HUES48 (cell line): ENCODE results near the gene KIF21A.
"Not testable (repeated sequence)": the region's sequence is repeated elsewhere in the genome, so short reads cannot be mapped to it uniquely, and the experiment has no call there.

Experiments used
- H3K27ac ChIP-seq: one replicate; pipeline ENCODE4 v1.7.0; 2013; ENCODE audit warnings: low read depth, low read length, inconsistent platforms
- H3K27me3 ChIP-seq: 2 replicates; pipeline ENCODE4 v1.6.1; 2013; ENCODE audit warnings: mild to moderate bottlenecking, low read length; ENCODE audit not compliant: control insufficient read depth, insufficient read depth
- H3K36me3 ChIP-seq: 2 replicates; pipeline ENCODE4 v1.6.1; 2013; ENCODE audit warnings: low read length; ENCODE audit not compliant: control insufficient read depth, insufficient read depth
- H3K4me1 ChIP-seq: 2 replicates; pipeline ENCODE4 v1.6.1; 2013; ENCODE audit warnings: mild to moderate bottlenecking, low read length; ENCODE audit not compliant: control insufficient read depth, insufficient read depth
- H3K4me3 ChIP-seq: 2 replicates; pipeline ENCODE4 v1.5.1; 2013; ENCODE audit warnings: mild to moderate bottlenecking, low read depth, low read length
- H3K9ac ChIP-seq: 2 replicates; pipeline ENCODE4 v1.6.1; 2013; ENCODE audit warnings: mild to moderate bottlenecking, low read depth, low read length, moderate library complexity
- H3K9me3 ChIP-seq: 2 replicates; pipeline ENCODE4 v1.6.1; 2013; ENCODE audit warnings: low read length; ENCODE audit not compliant: control insufficient read depth, insufficient read depth

The KIF21A gene, protein sequence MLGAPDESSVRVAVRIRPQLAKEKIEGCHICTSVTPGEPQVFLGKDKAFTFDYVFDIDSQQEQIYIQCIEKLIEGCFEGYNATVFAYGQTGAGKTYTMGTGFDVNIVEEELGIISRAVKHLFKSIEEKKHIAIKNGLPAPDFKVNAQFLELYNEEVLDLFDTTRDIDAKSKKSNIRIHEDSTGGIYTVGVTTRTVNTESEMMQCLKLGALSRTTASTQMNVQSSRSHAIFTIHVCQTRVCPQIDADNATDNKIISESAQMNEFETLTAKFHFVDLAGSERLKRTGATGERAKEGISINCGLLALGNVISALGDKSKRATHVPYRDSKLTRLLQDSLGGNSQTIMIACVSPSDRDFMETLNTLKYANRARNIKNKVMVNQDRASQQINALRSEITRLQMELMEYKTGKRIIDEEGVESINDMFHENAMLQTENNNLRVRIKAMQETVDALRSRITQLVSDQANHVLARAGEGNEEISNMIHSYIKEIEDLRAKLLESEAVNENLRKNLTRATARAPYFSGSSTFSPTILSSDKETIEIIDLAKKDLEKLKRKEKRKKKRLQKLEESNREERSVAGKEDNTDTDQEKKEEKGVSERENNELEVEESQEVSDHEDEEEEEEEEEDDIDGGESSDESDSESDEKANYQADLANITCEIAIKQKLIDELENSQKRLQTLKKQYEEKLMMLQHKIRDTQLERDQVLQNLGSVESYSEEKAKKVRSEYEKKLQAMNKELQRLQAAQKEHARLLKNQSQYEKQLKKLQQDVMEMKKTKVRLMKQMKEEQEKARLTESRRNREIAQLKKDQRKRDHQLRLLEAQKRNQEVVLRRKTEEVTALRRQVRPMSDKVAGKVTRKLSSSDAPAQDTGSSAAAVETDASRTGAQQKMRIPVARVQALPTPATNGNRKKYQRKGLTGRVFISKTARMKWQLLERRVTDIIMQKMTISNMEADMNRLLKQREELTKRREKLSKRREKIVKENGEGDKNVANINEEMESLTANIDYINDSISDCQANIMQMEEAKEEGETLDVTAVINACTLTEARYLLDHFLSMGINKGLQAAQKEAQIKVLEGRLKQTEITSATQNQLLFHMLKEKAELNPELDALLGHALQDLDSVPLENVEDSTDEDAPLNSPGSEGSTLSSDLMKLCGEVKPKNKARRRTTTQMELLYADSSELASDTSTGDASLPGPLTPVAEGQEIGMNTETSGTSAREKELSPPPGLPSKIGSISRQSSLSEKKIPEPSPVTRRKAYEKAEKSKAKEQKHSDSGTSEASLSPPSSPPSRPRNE (N-terminal part only)

GRCh38 chr12:39443081-39443928, at the start of gene KIF21A:
Gene KIF21A (minus strand): TSS chr12:39443120. CDS start chr12:39442970, 150 bp downstream.
- Histone ChIP-seq H3K9ac (peak within 1 kb of the TSS; percentile 66), H3K9me3 (no peaks in the 10 kb centered on the region), H3K4me1 (peaks cover 31% of the 10 kb centered on the region), H3K27ac (peak within 1 kb of the TSS; percentile 88), H3K4me3 (peak within 1 kb of the TSS; percentile 72), H3K36me3 (no peaks in the 10 kb centered on the region), H3K27me3 (peaks cover 5% of the 10 kb centered on the region)

- Histone ChIP-seq H3K4me3 (no peak overlapping the region), H3K9ac (no peak overlapping the region), H3K4me1 (no peaks in the 10 kb centered on the region), H3K27me3 (no peaks in the 10 kb centered on the region), H3K27ac (no peak overlapping the region), H3K9me3 (no peaks in the 10 kb centered on the region), H3K36me3 (no peaks in the 10 kb centered on the region)
Measured at GRCh38 chr12:39490500-39491282, 47.8 kb upstream of the KIF21A start.

DNA sequence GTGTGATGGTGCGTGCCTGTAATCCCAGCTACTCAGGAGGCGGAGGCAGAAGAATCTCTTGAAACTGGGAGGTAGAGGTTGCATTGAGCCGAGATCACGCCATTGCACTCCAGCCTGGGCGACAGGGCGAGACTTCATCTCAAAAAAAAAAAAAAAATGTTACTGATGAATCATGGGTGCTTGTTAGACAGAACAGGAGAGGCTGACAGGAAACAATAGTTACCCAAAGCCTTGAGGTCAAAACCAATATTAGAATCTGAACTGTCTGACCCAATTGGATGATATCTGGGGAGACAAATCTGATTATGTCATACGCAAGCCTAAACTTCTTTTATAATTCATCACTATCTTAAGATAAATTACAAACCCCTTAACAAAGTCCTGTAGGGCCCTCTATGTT, 40.7 kb upstream of the KIF21A start:
- Histone ChIP-seq H3K9me3 (no peaks in the 10 kb centered on the region), H3K36me3 (no peaks in the 10 kb centered on the region), H3K27me3 (no peaks in the 10 kb centered on the region)

DNA sequence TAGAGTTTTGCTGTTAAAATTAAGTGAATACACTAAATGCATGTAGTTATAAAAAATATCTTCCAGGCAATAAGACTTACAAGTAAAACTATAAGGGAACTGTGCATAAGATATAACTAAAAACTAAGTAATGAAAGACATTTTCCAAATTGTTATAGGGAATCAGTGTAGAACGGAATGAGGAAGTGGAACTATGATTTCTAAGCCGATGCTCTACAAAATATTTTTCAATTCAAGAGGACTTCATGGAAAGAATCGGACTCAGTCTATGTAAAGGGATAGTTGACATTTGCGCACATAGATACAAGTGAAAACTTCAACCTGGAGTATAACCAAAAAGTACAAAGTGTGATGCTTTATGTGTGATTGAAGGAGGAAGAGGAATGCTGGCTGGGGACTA, 40.1 kb upstream of the KIF21A start:
- no peak overlapping the region for H3K9ac ChIP-seq
- H3K9me3 ChIP-seq: no peaks in the 10 kb centered on the region
- no peaks in the 10 kb centered on the region for H3K4me1 ChIP-seq

More for the DNA sequence above, 40.7 kb upstream of the KIF21A start:
- H3K27ac ChIP-seq: no peak overlapping the region
- H3K9ac ChIP-seq: no peak overlapping the region
- no peak overlapping the region for H3K4me3 ChIP-seq
- no peaks in the 10 kb centered on the region for H3K4me1 ChIP-seq

GRCh38 chr12:39476894-39477293, 34.0 kb upstream of the KIF21A start:
- Histone ChIP-seq H3K4me1 (no peaks in the 10 kb centered on the region), H3K36me3 (no peaks in the 10 kb centered on the region), H3K27ac (no peak overlapping the region), H3K4me3 (no peak overlapping the region), H3K9ac (no peak overlapping the region), H3K9me3 (peaks cover 10% of the 10 kb centered on the region), H3K27me3 (no peaks in the 10 kb centered on the region)

More for the DNA sequence above, 40.1 kb upstream of the KIF21A start:
- Histone ChIP-seq H3K36me3 (no peaks in the 10 kb centered on the region), H3K27me3 (no peaks in the 10 kb centered on the region), H3K27ac (no peak overlapping the region), H3K4me3 (no peak overlapping the region)

DNA sequence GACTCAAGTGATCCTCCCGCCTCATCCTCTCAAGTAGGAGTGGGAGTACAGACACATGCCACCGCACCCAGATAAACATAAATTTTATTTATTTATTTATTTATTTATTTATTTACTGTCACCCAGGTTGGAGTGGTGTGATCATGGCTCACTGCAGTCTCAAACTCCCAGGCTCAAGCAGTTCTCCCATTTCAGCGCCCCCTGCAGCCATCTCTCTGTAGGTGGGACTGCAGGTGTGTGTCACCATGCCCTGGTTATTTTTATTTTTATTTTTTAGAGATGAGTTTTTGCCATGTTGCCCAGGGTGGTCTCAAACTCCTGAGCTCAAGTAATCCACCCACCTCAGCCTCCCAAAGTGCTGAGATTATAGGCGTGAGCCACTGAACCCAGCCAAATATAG, 33.2 kb upstream of the KIF21A start:
- H3K36me3 ChIP-seq: no peaks in the 10 kb centered on the region

GRCh38 chr12:39475136-39475535, 32.2 kb upstream of the KIF21A start:
- not testable (repeated sequence) for H3K4me1 ChIP-seq, H3K4me3 ChIP-seq, H3K27ac ChIP-seq, H3K9me3 ChIP-seq, H3K36me3 ChIP-seq, H3K9ac ChIP-seq, H3K27me3 ChIP-seq

More for the DNA sequence above, 33.2 kb upstream of the KIF21A start:
- Histone ChIP-seq H3K27me3 (no peaks in the 10 kb centered on the region), H3K27ac (no peak overlapping the region), H3K9ac (no peak overlapping the region), H3K4me3 (no peak overlapping the region), H3K9me3 (peaks cover 10% of the 10 kb centered on the region), H3K4me1 (no peaks in the 10 kb centered on the region)

DNA sequence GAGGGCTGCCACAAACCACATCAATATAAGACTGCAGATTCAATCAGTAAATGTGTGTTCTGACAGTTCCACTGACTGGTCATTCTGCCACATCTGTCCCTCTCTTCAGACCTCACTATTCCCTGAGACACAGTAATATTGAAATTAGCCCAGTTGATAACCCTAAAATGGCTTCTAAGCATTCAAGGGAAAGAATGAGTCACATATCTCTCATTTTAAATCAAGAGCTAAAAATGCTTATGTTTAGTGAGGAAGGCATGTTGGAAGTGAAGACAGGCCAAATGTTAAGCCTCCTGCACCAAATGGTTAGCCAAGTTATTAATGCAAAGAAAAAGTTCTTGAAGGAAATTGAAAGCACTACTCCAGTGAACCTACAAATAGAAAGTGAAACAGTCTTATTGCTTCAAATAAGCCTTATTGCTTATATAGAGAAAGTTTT, 24.5 kb upstream of the KIF21A start:
- Histone ChIP-seq H3K9ac (no peak overlapping the region), H3K4me1 (no peaks in the 10 kb centered on the region), H3K9me3 (no peaks in the 10 kb centered on the region), H3K27me3 (no peaks in the 10 kb centered on the region), H3K4me3 (no peak overlapping the region), H3K36me3 (no peaks in the 10 kb centered on the region), H3K27ac (no peak overlapping the region)

GRCh38 chr12:39464976-39465695, 22.2 kb upstream of the KIF21A start:
- Histone ChIP-seq H3K27ac (no peak overlapping the region), H3K4me3 (no peak overlapping the region), H3K27me3 (no peaks in the 10 kb centered on the region), H3K4me1 (no peaks in the 10 kb centered on the region), H3K36me3 (no peaks in the 10 kb centered on the region), H3K9me3 (no peaks in the 10 kb centered on the region), H3K9ac (no peak overlapping the region)
